DMS53 treated with DMSO at 0.1 percent for 48 hours (cell line): Measurements from ENCODE around the gene SDSL.
A peak's percentile ranks its signal among the peaks of the same experiment; 100 is the strongest.

Experiments used
- DNase-seq: peaks from one replicate; lab custom pipeline; 2025; ENCODE audit not compliant: unreplicated experiment; lab: John Stamatoyannopoulos, UW

The SDSL gene

GRCh38 chr12:113422030-113422885, at the start of gene SDSL:
Gene SDSL (plus strand): TSS chr12:113422380. CDS start chr12:113427983, 5,603 bp downstream.
- peak; percentile 98 for DNase-seq

GRCh38 chr12:113373440-113373839, 48.7 kb upstream of the SDSL start:
- no peak for DNase-seq

- DNase-seq = no peak
These were observed 48.2 kb upstream of the SDSL start for GRCh38 chr12:113373969-113374368.

GRCh38 chr12:113374823-113375428, 47.3 kb upstream of the SDSL start:
- DNase-seq = no peak

- no peak for DNase-seq
These were observed 43.9 kb upstream of the SDSL start for GRCh38 chr12:113378291-113378690.

GRCh38 chr12:113381220-113381619, 41.0 kb upstream of the SDSL start:
- DNase-seq = no peak

GRCh38 chr12:113382206-113382605, 40.0 kb upstream of the SDSL start:
- no peak for DNase-seq

- no peak for DNase-seq
These were observed 37.4 kb upstream of the SDSL start for GRCh38 chr12:113384778-113385177.

GRCh38 chr12:113385282-113385882, 36.8 kb upstream of the SDSL start:
- DNase-seq = no peak

- no peak for DNase-seq
These were observed 35.2 kb upstream of the SDSL start for GRCh38 chr12:113386866-113387566.

- DNase-seq = no peak
These were observed 34.5 kb upstream of the SDSL start for GRCh38 chr12:113387631-113388030.

GRCh38 chr12:113388351-113388750, 33.8 kb upstream of the SDSL start:
- DNase-seq = no peak

- no peak for DNase-seq
These were observed 31.8 kb upstream of the SDSL start for GRCh38 chr12:113390064-113391043.

GRCh38 chr12:113391145-113391544, 31.0 kb upstream of the SDSL start:
- no peak for DNase-seq

GRCh38 chr12:113391650-113392337, 30.4 kb upstream of the SDSL start:
- no peak for DNase-seq

- no peak for DNase-seq
These were observed 29.7 kb upstream of the SDSL start for GRCh38 chr12:113392520-113392919.

- DNase-seq = no peak
These were observed 29.1 kb upstream of the SDSL start for GRCh38 chr12:113392988-113393579.

- no peak for DNase-seq
These were observed 28.4 kb upstream of the SDSL start for GRCh38 chr12:113393749-113394148.

GRCh38 chr12:113395119-113395518, 27.1 kb upstream of the SDSL start:
- no peak for DNase-seq
